ENCODE results near the gene NOL11. TPM values are rescaled to one million over a fixed set of nuclear protein-coding genes. Genes with fewer than 3 reads are reported as not detected.

The NOL11 gene
- total and polyA plus RNA-seq, 11 donors = 18.1 to 34.0 (median 22.6) TPM

GRCh38 chr17:67785122-67785477, 67.4 kb downstream of the NOL11 start:
- intact Hi-C loops (cut with DNase I) = no loop called here
- H3K4me3 ChIP-seq = no peak overlapping the region
- ATAC-seq (no peak), DNase-seq (no peak)
- TF ChIP-seq CTCF (IDR thresholded peaks at IDR 0.05) = no peak
- no peak for TF ChIP-seq POLR2A (IDR thresholded peaks at IDR 0.05)
- H3K9me3 ChIP-seq = no peaks in the 10 kb centered on the region
- no peaks in the 10 kb centered on the region for H3K36me3 ChIP-seq
- no peaks in the 10 kb centered on the region for H3K27me3 ChIP-seq
- no peaks in the 10 kb centered on the region for H3K4me1 ChIP-seq
- 92 to 96% (median 93%) methylated on average over 3 of the region's 3 CpGs for WGBS, 4 donors
- H3K27ac ChIP-seq = no peak overlapping the region

GRCh38 chr17:67785504-67785903, 67.8 kb downstream of the NOL11 start:
- H3K4me1 ChIP-seq = no peaks in the 10 kb centered on the region
- DNase-seq (no peak), ATAC-seq (no peak)
- no peak overlapping the region for H3K27ac ChIP-seq
- no peaks in the 10 kb centered on the region for H3K36me3 ChIP-seq
- TF ChIP-seq POLR2A (IDR thresholded peaks at IDR 0.05) (no peak), CTCF (IDR thresholded peaks at IDR 0.05) (no peak)
- no peaks in the 10 kb centered on the region for H3K27me3 ChIP-seq
- 89 to 94% (median 92%) methylated on average over 5 of the region's 5 CpGs for WGBS, 4 donors
- no peaks in the 10 kb centered on the region for H3K9me3 ChIP-seq
- intact Hi-C loops (cut with DNase I) = no loop called here
- no peak overlapping the region for H3K4me3 ChIP-seq

Other genes starting within 250 kb of the NOL11 start
- gene BPTF, start 107.6 kb downstream of the NOL11 start, total RNA-seq = 10 to 100 TPM; 50.5 to 96.9 (median 77.6) TPM
- gene BPTF, start 107.6 kb downstream of the NOL11 start, polyA plus RNA-seq = 10 to 100 TPM; 16.7 to 20.2 TPM

All from heart left ventricle (tissue), 16 donors.